ENCODE results near the gene PRICKLE1.

GRCh38 chr12:42508913-42509460, 80.6 kb downstream of the PRICKLE1 start:
- TF ChIP-seq CTCF (conservative IDR thresholded peaks at IDR 0.05; ENCODE audit: low read length) (no peak), EZH2phosphoT487 (IDR thresholded peaks at IDR 0.05; ENCODE audit: borderline replicate concordance, low read depth, low read length) (no peak)
